GM18511 (cell line): ENCODE results near the gene COMMD1.

ENCODE experiments used
- ATAC-seq: cut with Tn5 transposase; IDR thresholded peaks from one replicate; pipeline ENCODE4 v1.9.1; 2021; ENCODE audit warnings: mild to moderate bottlenecking, moderate library complexity; ENCODE audit not compliant: unreplicated experiment

Gene COMMD1

GRCh38 chr2:62163106-62163831 is 257.8 kb downstream of the COMMD1 start:
- no peak for ATAC-seq

- ATAC-seq = no peak
Observed at GRCh38 chr2:62163834-62164233, 258.4 kb downstream of the COMMD1 start.

GRCh38 chr2:62175728-62176127 is 270.3 kb downstream of the COMMD1 start:
- no peak for ATAC-seq

- ATAC-seq = no peak
Observed at GRCh38 chr2:62176801-62177200, 271.3 kb downstream of the COMMD1 start.

- no peak for ATAC-seq
Observed at GRCh38 chr2:62177392-62178049, 272.0 kb downstream of the COMMD1 start.

- ATAC-seq = no peak
Observed at GRCh38 chr2:62178741-62179271, 273.3 kb downstream of the COMMD1 start.

- ATAC-seq = no peak
Observed at GRCh38 chr2:62180975-62181374, 275.5 kb downstream of the COMMD1 start.

GRCh38 chr2:62181843-62182242 is 276.4 kb downstream of the COMMD1 start:
- ATAC-seq = no peak

GRCh38 chr2:62184512-62185230 is 279.2 kb downstream of the COMMD1 start:
- ATAC-seq = no peak
